Peyer's patch (tissue), 4 donors: ENCODE measurements around the gene RNLS. TPM values are rescaled to one million over a fixed set of nuclear protein-coding genes. Genes with fewer than 3 reads are reported as not detected.

Experiments
- DNase-seq, 3 donors: peaks; one replicate each; pipeline ENCODE4 v3.0.0-alpha.2; 2017 to 2019
- H3K27ac ChIP-seq, 4 donors: fragments of 200-600 bp; sonication (generic); one replicate each; pipeline ENCODE4 v1.5.1; 2016 to 2019
- H3K27me3 ChIP-seq, 2 donors: fragments of 200-600 bp; sonication (generic); one replicate each; pipeline ENCODE4 v1.5.1; 2019
- H3K36me3 ChIP-seq, 3 donors: fragments of 200-600 bp; sonication (generic); one replicate each; pipeline ENCODE4 v1.5.1; 2016 to 2019
- H3K4me1 ChIP-seq, 4 donors: fragments of 200-600 bp; sonication (generic); one replicate each; pipeline ENCODE4 v1.5.1; 2016 to 2019
- H3K4me3 ChIP-seq, 4 donors: fragments of 200-600 bp; sonication (generic); 1 replicate in 3 of 4; 2 replicates in 1 of 4; pipeline ENCODE4 v1.5.1; 2016 to 2019; ENCODE audit warnings: mild to moderate bottlenecking in 1 of 4
- H3K9me3 ChIP-seq, 4 donors: fragments of 200-600 bp; sonication (generic); one replicate each; pipeline ENCODE4 v1.5.1; 2016 to 2019; ENCODE audit warnings: mild to moderate bottlenecking in 1 of 4
- CTCF ChIP-seq, 6 experiments: fragments of 450-650 bp in 4 of 6; fragments of 200-600 bp in 2 of 6; sonication (generic) in 1 of 6; IDR thresholded peaks; one replicate each; pipeline ENCODE4 v1.5.1; 2017 to 2019; ENCODE audit warnings: antibody characterized with exemption in 6 of 6, mild to moderate bottlenecking in 3 of 6, moderate library complexity in 1 of 6
- POLR2A ChIP-seq, 2 donors: fragments of 450-650 bp; IDR thresholded peaks; one replicate each; pipeline ENCODE4 v1.5.1; 2017; ENCODE audit warnings: antibody characterized with exemption in 2 of 2, mild to moderate bottlenecking in 2 of 2, moderate library complexity in 2 of 2
- total RNA-seq, 4 donors: library from RNA; depleted of rRNA; stranded (reverse); fragments of >200 nt; gene quantifications; one replicate each; pipeline ENCODE4 v1.1.0, GENCODE V29; 2016

Gene RNLS
- total RNA-seq, 4 donors from 2014 or later: 4.1 to 29.6 (median 22.6) TPM

- Histone ChIP-seq H3K9me3 (no peaks in the 10 kb centered on the region), H3K27me3 (no peaks in the 10 kb centered on the region), H3K27ac (no peak overlapping the region), H3K36me3 (no peaks in the 10 kb centered on the region), H3K4me1 (no peaks in the 10 kb centered on the region), H3K4me3 (no peak overlapping the region)
- DNase-seq: no peak
- no peak for TF ChIP-seq CTCF (IDR thresholded peaks at IDR 0.05)
These were observed 34.7 kb upstream of the RNLS start for GRCh38 chr10:88617772-88618300.

GRCh38 chr10:88616250-88616977 lies 33.3 kb upstream of the RNLS start:
- no peaks in the 10 kb centered on the region for H3K4me1 ChIP-seq
- no peak for DNase-seq

GRCh38 chr10:88608780-88609179 lies 25.7 kb upstream of the RNLS start:
- Histone ChIP-seq H3K9me3 (no peaks in the 10 kb centered on the region), H3K27ac (no peak overlapping the region), H3K4me1 (no peaks in the 10 kb centered on the region), H3K27me3 (no peaks in the 10 kb centered on the region), H3K4me3 (no peak overlapping the region), H3K36me3 (no peaks in the 10 kb centered on the region)
- DNase-seq: no peak
- no peak for TF ChIP-seq CTCF (IDR thresholded peaks at IDR 0.05)
- TF ChIP-seq POLR2A (IDR thresholded peaks at IDR 0.05): no peak

More at GRCh38 chr10:88616250-88616977, 33.3 kb upstream of the RNLS start:
- Histone ChIP-seq H3K27ac (no peak overlapping the region), H3K9me3 (no peaks in the 10 kb centered on the region), H3K27me3 (no peaks in the 10 kb centered on the region), H3K36me3 (no peaks in the 10 kb centered on the region), H3K4me3 (no peak overlapping the region)
- TF ChIP-seq CTCF (IDR thresholded peaks at IDR 0.05) (no peak), POLR2A (IDR thresholded peaks at IDR 0.05) (no peak)

- H3K4me1 ChIP-seq: no peaks in the 10 kb centered on the region
- H3K9me3 ChIP-seq: no peaks in the 10 kb centered on the region
- H3K27me3 ChIP-seq: no peaks in the 10 kb centered on the region
- no peaks in the 10 kb centered on the region for H3K36me3 ChIP-seq
- no peak for TF ChIP-seq CTCF (IDR thresholded peaks at IDR 0.05)
- TF ChIP-seq POLR2A (IDR thresholded peaks at IDR 0.05): no peak
- no peak for DNase-seq
- H3K4me3 ChIP-seq: no peak overlapping the region
- H3K27ac ChIP-seq: no peak overlapping the region
These were observed 25.1 kb upstream of the RNLS start for GRCh38 chr10:88608052-88608732.

GRCh38 chr10:88598055-88598454 lies 14.9 kb upstream of the RNLS start:
- Histone ChIP-seq H3K4me1 (no peaks in the 10 kb centered on the region), H3K27me3 (no peaks in the 10 kb centered on the region), H3K36me3 (no peaks in the 10 kb centered on the region), H3K9me3 (no peaks in the 10 kb centered on the region), H3K4me3 (no peak overlapping the region), H3K27ac (no peak overlapping the region)
- DNase-seq: no peak
- TF ChIP-seq POLR2A (IDR thresholded peaks at IDR 0.05): no peak
- TF ChIP-seq CTCF (IDR thresholded peaks at IDR 0.05): no peak
